Measurements from ENCODE around the gene ELAVL1.
"Not testable (repeated sequence)": the region's sequence is repeated elsewhere in the genome, so short reads cannot be mapped to it uniquely, and the experiment has no call there.

The ELAVL1 gene

GRCh38 chr19:8005534-8006256 lies at the start of gene ELAVL1:
TSS of gene ELAVL1 (minus strand) at chr19:8005641. CDS start at chr19:7991815, 13,826 bp downstream.
- DNase-seq: peak; percentile 86

- DNase-seq: no peak
Observed at GRCh38 chr19:8054169-8054568, 48.7 kb upstream of the ELAVL1 start.

GRCh38 chr19:8052464-8052859 lies 47.0 kb upstream of the ELAVL1 start, which contains the start of gene CCL25:
TSS of gene CCL25 (plus strand) at chr19:8052760. CDS start at chr19:8053050, 290 bp downstream.
- DNase-seq: no peak

GRCh38 chr19:8050274-8051096 lies 45.0 kb upstream of the ELAVL1 start:
- peak; percentile 61 for DNase-seq

GRCh38 chr19:8046569-8047165 lies 41.2 kb upstream of the ELAVL1 start:
- no peak for DNase-seq

- no peak for DNase-seq
Observed at GRCh38 chr19:8045872-8046568, 40.6 kb upstream of the ELAVL1 start.

GRCh38 chr19:8044018-8044417 lies 38.6 kb upstream of the ELAVL1 start:
- no peak for DNase-seq

GRCh38 chr19:8042900-8043299 lies 37.5 kb upstream of the ELAVL1 start:
- DNase-seq: no peak

- no peak for DNase-seq
Observed at GRCh38 chr19:8041531-8041931, 36.1 kb upstream of the ELAVL1 start.

- no peak for DNase-seq
Observed at GRCh38 chr19:8039231-8039630, 33.8 kb upstream of the ELAVL1 start.

GRCh38 chr19:8038815-8039214 lies 33.4 kb upstream of the ELAVL1 start:
- no peak for DNase-seq

- no peak for DNase-seq
Observed at GRCh38 chr19:8036434-8037099, 31.1 kb upstream of the ELAVL1 start.

- no peak for DNase-seq
Observed at GRCh38 chr19:8034178-8034525, 28.7 kb upstream of the ELAVL1 start.

GRCh38 chr19:8033287-8034177 lies 28.1 kb upstream of the ELAVL1 start:
- not testable (repeated sequence) for DNase-seq

GRCh38 chr19:8030960-8031359 lies 25.5 kb upstream of the ELAVL1 start:
- no peak for DNase-seq

- DNase-seq: no peak
Observed at GRCh38 chr19:8028951-8029491, 23.6 kb upstream of the ELAVL1 start.

- DNase-seq: no peak
Observed at GRCh38 chr19:8025316-8025715, 19.9 kb upstream of the ELAVL1 start.

- DNase-seq: not testable (repeated sequence)
Observed at GRCh38 chr19:8024256-8024655, 18.8 kb upstream of the ELAVL1 start.

GRCh38 chr19:8023371-8023770 lies 17.9 kb upstream of the ELAVL1 start:
- DNase-seq: no peak

- DNase-seq: no peak
Observed at GRCh38 chr19:8022275-8022674, 16.8 kb upstream of the ELAVL1 start.

GRCh38 chr19:8021374-8021773 lies 15.9 kb upstream of the ELAVL1 start:
- no peak for DNase-seq

Data from activated effector memory CD4-positive, alpha-beta T cell treated with Interleukin-2 at 50 U/mL for 16 hours (primary cell).